HG03045 (cell line): ENCODE measurements around the gene PARVA.

ENCODE experiments used
- ATAC-seq: cut with Tn5 transposase; IDR thresholded peaks from one replicate; pipeline ENCODE4 v1.9.1; 2021; ENCODE audit warnings: mild to moderate bottlenecking, moderate library complexity; ENCODE audit not compliant: unreplicated experiment

Gene PARVA

GRCh38 chr11:12455938-12456337 is 78.6 kb downstream of the PARVA start:
- no peak for ATAC-seq

- no peak for ATAC-seq
These were observed 79.5 kb downstream of the PARVA start for GRCh38 chr11:12456651-12457579.

DNA sequence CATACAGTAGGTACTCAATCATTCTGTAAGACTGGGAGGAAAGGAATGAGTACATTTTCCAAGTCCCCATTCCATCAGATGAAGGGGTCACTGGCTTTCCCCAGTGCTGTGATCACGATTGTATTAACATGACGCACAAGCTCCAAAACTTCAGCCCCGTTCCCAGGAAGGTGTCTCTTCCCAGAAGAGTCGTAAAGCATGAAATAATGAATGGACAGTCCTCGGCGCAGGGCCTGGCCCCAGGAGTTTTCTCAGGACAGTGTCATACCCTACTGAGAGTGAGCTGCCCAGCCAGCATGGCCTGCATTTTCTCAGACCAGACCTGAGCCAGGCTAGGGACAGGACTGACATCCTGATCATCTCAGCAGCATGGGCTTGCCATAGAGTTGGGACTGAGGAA is 80.7 kb downstream of the PARVA start:
- ATAC-seq, result no peak

DNA sequence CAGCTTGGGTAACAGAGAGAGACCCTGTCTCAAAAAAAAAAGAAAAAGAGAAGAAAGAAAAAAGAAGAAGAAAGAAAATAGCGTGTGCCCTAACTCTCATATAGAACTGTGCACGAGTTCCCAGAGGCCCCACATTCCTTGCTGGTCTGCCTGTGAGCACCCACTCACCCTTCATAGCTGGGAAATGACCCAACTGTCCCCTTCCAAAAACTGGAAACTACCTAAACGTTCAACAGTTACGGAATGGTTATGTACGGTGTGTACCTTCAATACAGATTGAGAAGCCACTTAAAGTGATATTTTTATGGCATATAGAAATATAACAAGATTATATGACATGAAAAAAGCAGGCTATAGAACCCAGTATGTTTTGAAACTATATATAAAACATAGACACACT is 82.0 kb downstream of the PARVA start:
- no peak for ATAC-seq

GRCh38 chr11:12459865-12460444 is 82.6 kb downstream of the PARVA start:
- no peak for ATAC-seq

GRCh38 chr11:12460466-12460865 is 83.1 kb downstream of the PARVA start:
- no peak for ATAC-seq

DNA sequence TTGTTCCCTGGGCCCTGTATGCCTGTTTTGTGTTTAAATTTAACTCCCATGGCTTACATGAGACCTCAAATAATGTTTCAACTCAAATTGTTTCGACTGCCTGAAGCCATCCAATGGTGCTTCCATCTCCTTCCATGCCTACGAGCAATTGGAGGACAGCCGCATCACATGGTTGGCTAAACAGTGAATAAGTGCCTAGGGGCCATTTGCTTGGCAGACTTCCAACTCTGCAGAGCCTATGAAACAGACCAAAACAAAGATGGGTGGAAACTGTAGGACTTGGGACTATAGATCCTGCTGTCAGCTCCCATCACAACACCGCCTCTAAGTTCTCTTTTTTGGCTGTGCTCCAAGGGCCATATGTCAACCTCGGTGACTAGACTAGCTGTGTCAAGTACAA is 84.1 kb downstream of the PARVA start:
- no peak for ATAC-seq

- no peak for ATAC-seq
These were observed 86.9 kb downstream of the PARVA start for GRCh38 chr11:12464303-12464702.

GRCh38 chr11:12465332-12465731 is 88.0 kb downstream of the PARVA start:
- ATAC-seq, result no peak

DNA sequence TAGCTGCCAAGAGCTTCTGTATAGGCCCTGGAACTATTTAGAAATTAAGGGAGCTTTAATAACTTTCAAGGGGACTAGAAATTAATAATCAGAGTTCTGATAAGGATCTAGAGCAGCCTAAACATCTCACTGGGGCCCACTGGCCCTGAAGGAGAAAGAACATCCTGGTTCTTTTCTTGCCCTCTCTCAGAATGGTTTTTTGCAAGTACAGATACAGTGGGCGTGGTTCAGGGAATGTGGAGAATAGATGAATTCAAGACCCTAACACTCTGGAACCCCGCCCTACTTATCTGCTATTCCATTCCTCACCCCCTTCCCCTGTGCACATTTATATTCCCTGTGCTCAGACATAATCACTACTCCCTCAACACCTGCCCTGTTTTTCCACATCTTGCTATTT is 90.2 kb downstream of the PARVA start:
- no peak for ATAC-seq

- no peak for ATAC-seq
These were observed 92.1 kb downstream of the PARVA start for GRCh38 chr11:12469451-12469850.

DNA sequence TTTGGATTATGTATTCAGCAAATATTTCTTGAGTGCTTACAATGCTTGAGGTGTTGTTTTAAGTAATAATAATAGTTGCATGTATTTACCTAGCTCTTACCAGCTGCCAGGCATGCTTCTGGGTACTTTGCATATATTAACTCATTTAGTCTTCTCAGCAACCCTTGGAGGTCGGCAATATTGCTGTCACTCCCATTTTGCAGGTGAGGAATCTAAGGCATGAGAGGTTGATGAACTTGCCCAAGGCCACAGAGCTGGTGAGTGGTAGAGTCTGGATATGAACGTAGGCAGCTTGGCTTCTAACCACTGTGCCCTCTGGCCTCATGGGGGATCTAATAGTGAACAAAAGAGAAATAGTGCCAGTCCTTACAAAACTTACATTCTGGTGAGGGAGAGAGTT is 92.9 kb downstream of the PARVA start:
- ATAC-seq, result no peak

DNA sequence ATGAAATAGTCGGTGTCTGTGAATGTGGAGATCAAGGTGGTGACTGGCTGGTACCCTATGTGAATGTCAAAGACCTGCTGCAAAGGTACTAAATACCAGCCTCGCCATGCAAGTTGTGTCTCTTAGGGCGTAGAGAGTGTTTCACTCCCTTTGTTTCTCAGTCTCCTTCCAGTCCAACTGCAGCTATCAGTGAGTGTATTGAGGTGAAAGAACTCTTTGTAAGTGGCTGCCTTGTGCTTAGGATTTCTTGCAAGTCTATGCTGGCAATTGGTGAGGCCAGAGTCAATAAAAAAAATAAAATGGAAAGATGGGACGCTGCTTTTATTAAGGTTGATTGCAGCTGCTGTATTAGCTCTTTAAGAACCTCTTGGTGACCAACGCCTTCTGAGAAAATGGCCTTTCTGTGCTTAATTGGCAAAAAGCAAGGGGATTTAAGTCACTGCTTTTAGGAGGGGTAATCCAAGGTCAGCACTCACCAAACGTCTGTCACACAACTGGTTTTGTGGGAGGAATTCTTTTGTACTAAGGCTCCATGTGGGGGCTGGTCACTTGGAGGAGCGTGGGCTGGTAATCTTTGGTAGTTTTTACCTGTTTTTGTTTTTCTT is 95.1 kb downstream of the PARVA start:
- ATAC-seq, result no peak

- ATAC-seq, result no peak
These were observed 96.0 kb downstream of the PARVA start for GRCh38 chr11:12473381-12473780.

DNA sequence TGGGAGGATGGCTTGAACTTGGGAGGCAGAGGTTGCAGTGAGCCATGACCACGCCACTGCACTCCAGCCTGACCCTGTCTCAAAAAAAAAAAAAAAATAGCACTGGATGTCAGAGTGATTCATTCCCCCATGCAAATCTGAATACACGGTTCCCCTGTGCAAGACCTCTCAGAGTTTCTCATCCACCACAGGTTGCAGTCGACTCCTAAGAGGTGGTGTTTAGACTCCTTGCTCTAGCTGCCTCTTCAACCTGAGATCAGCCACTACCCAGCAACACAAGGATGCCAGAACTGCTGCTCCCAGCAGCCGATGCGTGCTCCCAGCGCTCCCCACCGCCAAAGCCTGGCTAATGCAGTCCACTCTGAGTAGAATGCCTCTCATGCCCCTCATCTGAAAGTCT is 97.5 kb downstream of the PARVA start:
- no peak for ATAC-seq

GRCh38 chr11:12478743-12479142 is 101.4 kb downstream of the PARVA start:
- ATAC-seq, result no peak

DNA sequence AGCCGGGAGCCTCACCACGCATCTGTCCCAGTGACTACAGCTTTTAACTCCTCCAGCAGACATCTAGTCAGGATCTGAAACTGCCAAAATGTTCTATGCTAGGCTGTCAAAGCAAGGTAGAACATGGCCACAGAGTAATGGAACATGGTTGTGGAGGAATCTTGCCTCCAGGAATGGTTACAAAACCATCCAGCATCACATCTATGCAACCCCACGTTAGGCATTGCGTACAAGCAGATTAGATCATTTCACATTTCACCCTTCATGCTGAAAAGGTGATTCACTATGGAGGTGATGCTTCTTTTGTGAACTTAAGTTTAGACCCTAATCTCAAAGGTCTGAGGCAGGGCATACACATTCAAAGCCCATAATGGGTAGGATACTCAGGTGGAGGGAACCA is 103.0 kb downstream of the PARVA start:
- ATAC-seq, result no peak

- no peak for ATAC-seq
These were observed 105.5 kb downstream of the PARVA start for GRCh38 chr11:12482839-12483238.

DNA sequence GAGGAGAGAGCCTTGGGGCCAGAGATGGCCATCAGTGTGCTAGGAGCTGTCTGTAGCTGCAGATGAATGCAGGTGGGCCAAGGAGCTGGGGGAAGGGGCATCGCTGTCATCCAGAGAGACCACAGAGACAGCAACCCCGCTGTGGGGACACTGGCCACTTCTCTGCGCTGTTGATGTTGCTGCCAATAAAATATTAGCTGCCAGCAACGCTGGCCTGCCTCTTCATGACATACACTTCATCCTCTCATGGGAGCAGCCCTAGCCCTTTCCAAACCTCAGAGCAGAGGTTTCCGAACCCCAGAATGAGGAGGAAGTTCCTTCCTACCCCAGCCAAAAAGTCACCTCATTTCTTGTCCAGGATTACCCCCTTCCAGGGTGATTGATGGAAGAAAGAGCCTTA is 106.2 kb downstream of the PARVA start:
- ATAC-seq, result no peak

DNA sequence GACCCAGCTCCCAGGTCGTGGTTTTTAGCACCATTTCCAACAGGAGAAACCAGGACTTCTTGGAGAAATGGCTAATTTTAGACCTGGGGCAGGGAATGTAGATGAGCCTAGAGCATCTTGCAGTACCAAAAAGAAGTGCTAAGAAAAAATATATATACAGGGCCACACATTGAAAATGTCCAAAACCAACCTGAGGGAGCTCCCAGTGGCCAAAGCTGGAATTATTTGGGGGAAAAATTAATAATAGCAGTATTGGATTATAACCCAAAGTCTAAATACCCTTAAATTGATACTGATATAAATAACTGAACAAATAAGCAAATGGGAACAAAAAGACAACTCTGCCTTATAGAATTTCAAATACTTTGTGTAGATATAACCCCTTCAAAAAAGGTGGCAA is 108.0 kb downstream of the PARVA start:
- ATAC-seq, result no peak

DNA sequence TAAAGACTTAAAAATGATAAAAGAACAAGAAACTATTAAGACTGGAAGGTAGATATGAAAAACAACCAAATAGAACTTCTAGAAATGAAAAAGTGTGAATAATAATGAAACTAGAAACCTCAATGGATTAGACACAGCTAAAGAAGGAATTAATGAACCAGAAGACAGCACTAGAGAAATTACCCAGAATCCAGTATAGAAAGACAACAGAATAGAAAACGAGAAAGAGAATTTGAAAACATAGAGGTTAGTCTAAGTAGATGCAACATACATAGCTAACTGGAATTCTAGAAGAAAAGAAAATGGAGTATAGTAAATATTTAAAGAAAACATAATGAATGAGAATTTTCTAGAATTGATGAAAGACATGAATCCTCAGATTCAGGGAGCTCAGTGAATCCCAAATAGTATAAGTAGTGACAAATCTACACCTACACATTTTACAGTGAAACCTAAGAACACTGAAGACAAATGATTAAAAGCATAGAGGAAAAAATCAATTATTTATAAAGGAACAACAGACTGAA is 111.9 kb downstream of the PARVA start:
- no peak for ATAC-seq

DNA sequence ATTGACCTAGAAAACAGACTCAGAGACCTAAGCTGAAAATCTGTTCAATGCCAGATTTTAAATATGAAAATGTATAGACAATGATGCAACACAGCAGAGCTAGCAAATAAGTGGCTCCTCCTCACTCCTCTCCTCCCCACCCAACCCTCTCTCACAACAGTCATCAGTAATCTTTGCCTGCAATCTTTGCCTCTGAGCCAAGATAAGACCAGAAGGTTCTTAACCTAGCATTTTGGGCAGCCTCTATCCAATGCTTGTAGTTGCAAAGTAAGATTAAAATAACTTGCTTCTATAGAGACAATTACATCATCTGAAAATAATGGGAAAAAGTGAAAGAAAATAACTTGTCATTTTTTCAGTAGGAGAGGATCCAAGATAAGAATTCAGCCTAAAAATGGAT is 117.3 kb downstream of the PARVA start:
- no peak for ATAC-seq
